ENCODE data around the gene MEIS2.

Gene MEIS2

GRCh38 chr15:36867436-36867835 lies 232.9 kb downstream of the MEIS2 start:
- DNase-seq, result no peak

DNA sequence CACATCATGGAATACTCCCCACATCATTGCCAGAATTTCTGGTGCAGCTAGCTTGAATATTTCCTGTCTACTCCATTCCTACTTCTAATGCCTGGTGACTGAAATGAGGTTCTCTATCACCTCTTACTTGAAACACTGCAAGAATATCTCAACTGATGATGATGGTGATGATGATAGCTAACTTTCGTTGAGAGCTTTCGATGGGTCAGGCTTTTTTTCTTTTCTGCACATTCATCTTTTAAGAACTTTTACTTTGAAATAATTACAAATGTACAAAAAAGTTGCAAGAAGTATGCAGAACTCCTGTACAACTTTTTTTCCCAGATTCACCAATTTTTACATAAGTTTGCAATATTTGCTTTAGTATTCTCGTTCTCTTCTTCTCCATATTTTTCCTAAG lies 233.5 kb downstream of the MEIS2 start:
- DNase-seq, result no peak

DNA sequence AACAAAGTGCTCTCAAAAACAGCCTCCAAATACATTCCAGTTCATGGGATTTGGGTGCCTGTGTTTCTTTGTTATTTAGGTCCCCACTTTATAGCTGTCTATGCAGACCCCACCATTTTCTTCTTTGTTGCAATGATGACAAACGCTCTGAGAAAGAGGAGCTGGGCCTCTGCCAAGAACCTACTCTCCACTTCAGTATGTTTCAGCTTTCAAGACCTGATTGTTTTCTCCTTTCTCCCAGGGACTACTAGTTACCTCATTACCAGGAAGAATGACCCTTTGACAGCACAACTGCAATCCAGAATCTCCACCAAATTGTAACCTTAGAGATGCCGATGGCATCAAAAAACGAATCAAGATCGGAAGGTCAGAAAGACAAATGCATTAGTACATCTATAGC lies 236.8 kb downstream of the MEIS2 start:
- DNase-seq, result no peak

GRCh38 chr15:36860792-36861191 lies 239.6 kb downstream of the MEIS2 start:
- DNase-seq, result no peak

DNA sequence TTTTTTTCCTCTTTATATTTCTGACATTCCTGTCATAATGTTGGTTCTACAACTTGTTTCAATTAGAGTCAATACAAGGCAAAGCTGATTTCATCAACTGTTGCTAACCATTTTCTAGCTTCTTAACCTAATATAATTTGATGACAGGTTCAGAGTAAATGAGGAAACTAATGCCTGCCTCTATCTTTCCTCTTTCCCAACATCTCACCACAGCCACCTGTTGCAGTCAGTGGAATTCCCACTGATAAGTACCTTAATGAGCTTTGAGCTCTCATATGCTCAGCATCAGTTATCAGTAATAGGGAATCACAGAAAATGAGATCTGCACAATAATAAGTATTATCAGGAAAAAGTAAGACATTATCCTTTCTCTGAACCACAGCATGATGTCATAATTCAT lies 241.9 kb downstream of the MEIS2 start:
- DNase-seq, result no peak

- DNase-seq, result no peak
These were observed 243.9 kb downstream of the MEIS2 start for GRCh38 chr15:36856339-36856973.

- no peak for DNase-seq
These were observed 249.5 kb downstream of the MEIS2 start for GRCh38 chr15:36850864-36851263.

DNA sequence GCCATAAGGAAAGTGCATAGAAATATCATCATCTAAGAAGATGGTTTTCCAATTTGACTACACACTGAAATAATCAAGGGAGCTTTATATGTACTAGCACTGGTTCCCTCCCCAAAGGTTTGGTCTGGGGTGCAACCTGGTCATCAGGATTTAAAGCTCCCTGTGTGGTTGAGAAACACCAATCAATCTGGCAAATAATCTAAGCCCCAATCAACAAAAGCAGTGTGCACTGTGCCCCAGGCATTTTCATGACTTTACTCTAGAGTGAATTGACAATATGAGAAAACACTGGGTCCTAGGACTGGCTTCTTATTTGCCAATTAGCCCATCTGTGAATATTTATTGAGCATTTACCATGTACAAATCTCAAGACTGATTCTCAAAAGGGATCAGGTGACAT lies 255.1 kb downstream of the MEIS2 start:
- DNase-seq, result no peak

GRCh38 chr15:36844534-36844998 lies 255.8 kb downstream of the MEIS2 start:
- DNase-seq, result no peak

DNA sequence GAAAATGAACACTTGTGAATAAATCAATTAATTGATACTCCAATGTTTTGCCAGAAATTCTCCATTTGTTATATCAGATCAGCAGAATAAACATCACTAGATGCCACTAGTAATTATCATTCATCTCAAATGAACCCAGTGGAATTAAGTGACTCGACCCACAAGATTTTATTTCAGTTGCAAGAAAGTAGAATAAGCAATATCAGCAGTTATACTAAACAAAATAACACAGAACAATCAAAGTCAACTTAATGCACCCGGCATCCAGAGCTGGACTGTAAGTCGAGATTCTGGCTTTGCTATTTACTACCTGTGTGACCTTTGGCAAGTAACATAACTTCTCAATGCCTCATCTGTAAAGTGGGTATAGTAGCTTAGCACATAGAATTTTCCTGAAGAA lies 256.5 kb downstream of the MEIS2 start:
- no peak for DNase-seq

DNA sequence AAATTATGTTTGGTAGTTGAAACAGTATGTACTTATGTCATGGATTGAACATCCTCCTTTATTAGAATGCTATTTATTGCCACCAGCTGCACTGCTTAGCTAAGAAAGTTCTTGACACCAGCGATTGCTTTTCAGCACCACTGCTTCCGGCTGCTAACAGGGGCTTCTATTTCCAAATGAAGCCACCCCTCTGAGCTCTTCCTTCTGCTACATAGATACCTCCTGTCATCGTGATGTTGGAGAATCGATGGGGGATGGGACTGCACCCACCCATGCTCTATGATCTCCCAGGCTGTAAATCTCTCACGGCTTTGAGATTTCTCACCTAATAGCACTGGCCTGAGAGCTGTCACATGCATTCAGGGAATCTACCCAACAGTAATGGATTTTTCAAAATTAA lies 259.2 kb downstream of the MEIS2 start:
- DNase-seq, result peak; percentile 21
